Measurements from ENCODE around the gene COPZ2. TPM values are rescaled to one million over a fixed set of nuclear protein-coding genes. Genes with fewer than 3 reads are reported as not detected.
"Not testable (repeated sequence)": the region's sequence is repeated elsewhere in the genome, so short reads cannot be mapped to it uniquely, and the experiment has no call there.

Gene COPZ2
- total RNA-seq, 2 experiments from 2014 or later, result 4.9 to 6.2 TPM

DNA sequence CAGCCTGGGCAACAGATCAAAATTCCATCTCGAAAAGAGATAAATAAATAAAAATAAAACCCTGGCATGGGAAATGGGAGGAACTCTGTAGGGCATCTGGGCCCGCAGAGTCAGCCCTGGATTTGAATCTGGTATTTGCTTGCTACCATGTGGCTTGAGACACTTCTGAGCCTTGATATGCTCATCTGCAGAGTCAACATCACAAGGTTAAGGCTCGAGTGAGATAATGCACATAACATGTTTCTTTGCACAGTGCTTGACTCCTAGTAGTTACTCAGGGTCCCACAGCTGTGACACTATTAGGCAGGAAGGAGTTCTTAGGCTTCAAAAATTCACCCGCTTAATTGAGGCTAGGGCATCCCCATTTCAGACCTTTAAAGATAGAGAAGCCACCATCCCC is 45.4 kb downstream of the COPZ2 start:
- ChIA-PET POLR2A (no interaction called here), CTCF (no interaction called here)
- H3K4me3 Mint-ChIP-seq, result no peak overlapping the region
- no peak overlapping the region for H3K27ac Mint-ChIP-seq
- intact Hi-C loops (cut with micrococcal nuclease), result no loop called here
- no peak for DNase-seq
- H3K9me3 Mint-ChIP-seq, result no peaks in the 10 kb centered on the region
- peaks cover 2% of the 10 kb centered on the region for H3K4me1 Mint-ChIP-seq (ENCODE audit: low read depth)
- no peaks in the 10 kb centered on the region for H3K36me3 Mint-ChIP-seq
- peaks cover 3% of the 10 kb centered on the region for H3K27me3 Mint-ChIP-seq

DNA sequence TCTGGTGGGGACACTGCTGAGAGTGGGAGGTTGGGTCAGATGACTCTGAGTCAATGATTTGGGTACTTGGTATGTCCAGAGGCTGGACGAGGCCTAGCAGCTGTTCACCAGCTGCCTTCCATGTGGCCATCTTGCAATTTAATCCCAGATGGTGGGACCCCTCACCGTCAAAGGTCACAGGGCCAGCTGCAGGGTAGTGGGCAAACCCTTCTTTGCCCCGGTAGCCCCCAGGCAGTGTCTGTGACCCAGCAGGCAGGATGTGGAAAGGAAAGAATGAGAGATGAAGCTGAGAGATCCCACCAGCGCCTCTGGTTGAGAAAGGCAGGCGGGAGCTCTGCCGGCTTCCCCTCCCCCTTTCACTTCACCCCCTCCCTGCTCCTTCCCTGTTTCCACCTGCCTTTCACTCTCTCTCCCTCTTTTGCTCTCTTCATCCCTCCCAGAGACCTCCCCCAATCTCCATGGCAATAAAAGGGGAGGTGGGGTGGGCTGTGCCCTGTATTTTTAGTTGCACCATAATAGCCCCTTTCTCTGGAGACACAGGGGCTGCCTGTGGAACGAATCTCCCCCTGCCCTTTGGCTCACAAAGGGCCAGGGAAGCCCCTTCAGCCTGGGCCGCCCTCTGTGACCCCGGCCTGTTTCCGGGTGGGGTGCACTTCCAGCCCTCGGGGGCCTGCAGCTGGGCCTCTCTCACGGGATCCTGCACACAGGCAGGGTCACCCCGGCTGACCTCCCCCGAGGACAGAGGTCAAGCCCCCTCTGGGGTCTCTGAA is 46.5 kb downstream of the COPZ2 start:
- intact Hi-C loops (cut with micrococcal nuclease), result no loop called here
- CTCF ChIA-PET, result no interaction called here
- Mint-ChIP-seq H3K9me3 (no peaks in the 10 kb centered on the region), H3K36me3 (no peaks in the 10 kb centered on the region), H3K4me1 (ENCODE audit: low read depth) (peaks cover 2% of the 10 kb centered on the region), H3K4me3 (no peak overlapping the region), H3K27me3 (peaks cover 3% of the 10 kb centered on the region), H3K27ac (no peak overlapping the region)
- DNase-seq, result no peak
- POLR2A ChIA-PET, result no interaction called here

DNA sequence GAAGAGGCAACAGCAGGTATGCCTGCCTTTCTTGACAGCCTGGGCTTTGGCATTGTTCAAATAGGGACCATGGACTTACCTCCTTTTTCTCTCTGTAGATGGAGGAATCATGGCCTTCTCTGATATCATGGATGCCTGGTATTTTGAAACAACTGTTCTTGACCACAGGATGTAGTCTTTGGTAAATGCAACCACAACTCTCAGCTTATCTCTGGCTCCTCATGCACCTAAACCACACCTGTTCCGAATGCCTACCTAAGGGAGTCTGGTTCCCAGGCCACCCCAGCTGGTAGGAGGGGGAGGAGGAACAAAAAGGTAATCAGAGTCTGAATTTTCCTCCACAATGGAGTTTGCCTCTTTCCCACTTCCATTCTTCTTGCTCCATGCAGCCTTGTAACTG is 47.9 kb downstream of the COPZ2 start:
- no peak for DNase-seq
- Mint-ChIP-seq H3K27ac (no peak overlapping the region), H3K36me3 (peaks cover 1% of the 10 kb centered on the region), H3K9me3 (no peaks in the 10 kb centered on the region), H3K27me3 (peaks cover 3% of the 10 kb centered on the region), H3K4me3 (no peak overlapping the region), H3K4me1 (ENCODE audit: low read depth) (peaks cover 2% of the 10 kb centered on the region)
- POLR2A ChIA-PET, result no interaction called here
- intact Hi-C loops (cut with micrococcal nuclease), result no loop called here
- CTCF ChIA-PET, result interaction anchor here (0.6 kb wide), 1 partner anchor 123 kb away, joined by 3 read pairs; no protein-coding TSS in a partner anchor

DNA sequence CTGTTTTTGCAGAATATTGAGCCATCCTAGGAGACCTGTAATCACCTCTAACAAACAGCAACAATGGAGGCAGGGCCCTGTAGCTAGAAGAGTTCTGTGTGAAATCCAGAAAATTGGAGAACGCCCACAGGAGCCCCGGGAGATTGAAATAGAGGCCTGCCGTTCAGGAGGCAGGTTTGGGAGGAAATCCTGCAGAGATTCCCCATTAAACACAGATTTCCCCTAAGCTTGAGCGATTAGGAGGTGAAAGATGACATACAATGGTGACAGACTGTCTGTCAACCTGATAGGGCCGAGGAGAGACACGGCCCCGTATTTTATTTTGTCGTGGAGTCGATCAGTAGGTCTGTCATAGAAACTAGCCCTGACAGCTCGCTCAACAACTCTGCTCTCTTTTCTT is 48.4 kb downstream of the COPZ2 start:
- intact Hi-C loops (cut with micrococcal nuclease), result no loop called here
- POLR2A ChIA-PET, result no interaction called here
- Mint-ChIP-seq H3K27ac (no peak overlapping the region), H3K36me3 (peaks cover 1% of the 10 kb centered on the region), H3K9me3 (no peaks in the 10 kb centered on the region), H3K4me3 (no peak overlapping the region), H3K27me3 (peaks cover 1% of the 10 kb centered on the region), H3K4me1 (ENCODE audit: low read depth) (peaks cover 2% of the 10 kb centered on the region)
- CTCF ChIA-PET, result no interaction called here
- no peak for DNase-seq

DNA sequence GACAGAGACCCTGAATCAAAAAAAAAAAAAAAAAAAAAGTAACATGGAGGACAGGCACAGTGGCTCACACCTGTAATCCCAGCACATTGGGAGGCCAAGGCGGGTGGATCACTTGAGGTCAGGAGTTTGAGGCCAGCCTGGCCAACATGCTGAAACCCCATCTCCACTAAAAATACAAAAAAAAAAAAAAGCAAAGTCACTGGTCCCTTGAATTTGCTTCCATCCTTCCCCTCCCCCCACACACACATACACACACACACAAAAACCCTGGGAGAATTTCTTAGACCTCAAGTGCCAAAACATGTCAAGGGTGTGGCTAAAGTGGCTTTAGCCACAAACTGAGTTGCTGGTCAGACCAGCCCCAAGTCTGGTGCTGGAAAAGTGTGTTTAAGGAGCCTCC is 49.2 kb downstream of the COPZ2 start:
- intact Hi-C loops (cut with micrococcal nuclease); H3K4me3 Mint-ChIP-seq; H3K27me3 Mint-ChIP-seq; H3K4me1 Mint-ChIP-seq (ENCODE audit: low read depth); H3K27ac Mint-ChIP-seq; H3K36me3 Mint-ChIP-seq; CTCF ChIA-PET; H3K9me3 Mint-ChIP-seq; DNase-seq; POLR2A ChIA-PET: not testable (repeated sequence)

DNA sequence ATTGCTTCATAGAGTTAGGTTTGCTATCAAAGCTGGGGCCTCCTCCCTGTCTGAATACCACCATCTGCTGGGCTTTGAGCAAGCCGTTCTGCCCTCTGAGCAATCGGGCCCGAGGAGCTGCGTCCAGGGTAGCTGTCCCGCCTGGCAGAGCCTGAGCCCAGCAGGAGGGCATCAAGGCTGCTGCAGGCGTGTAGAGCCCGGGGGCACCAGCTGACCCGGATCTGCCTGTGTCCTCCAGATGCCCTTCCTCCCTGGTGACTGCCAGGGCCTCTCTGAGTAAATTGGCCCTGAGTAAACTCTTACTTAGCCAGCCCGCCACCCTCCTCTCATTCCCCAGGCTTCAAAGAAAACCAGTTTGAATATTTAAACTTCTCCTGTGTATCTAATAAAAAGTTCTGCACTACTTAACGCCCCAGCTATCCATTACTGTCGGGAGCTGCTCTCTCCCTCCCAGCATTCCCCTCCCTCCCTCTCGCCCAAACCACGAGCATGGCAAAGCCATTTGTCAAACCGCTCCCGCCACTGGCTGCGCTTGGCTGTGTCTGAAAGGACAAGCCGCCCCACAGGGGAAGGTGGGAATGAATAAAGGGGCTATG is 50.3 kb downstream of the COPZ2 start:
- ChIA-PET POLR2A (no interaction called here), CTCF (interaction anchor here (0.6 to 1.3 kb wide), 2 partner anchors 9 to 16 kb away, joined by 3 to 7 read pairs; partner anchors contain the start of gene CDK5RAP3)
- no peak for DNase-seq

DNA sequence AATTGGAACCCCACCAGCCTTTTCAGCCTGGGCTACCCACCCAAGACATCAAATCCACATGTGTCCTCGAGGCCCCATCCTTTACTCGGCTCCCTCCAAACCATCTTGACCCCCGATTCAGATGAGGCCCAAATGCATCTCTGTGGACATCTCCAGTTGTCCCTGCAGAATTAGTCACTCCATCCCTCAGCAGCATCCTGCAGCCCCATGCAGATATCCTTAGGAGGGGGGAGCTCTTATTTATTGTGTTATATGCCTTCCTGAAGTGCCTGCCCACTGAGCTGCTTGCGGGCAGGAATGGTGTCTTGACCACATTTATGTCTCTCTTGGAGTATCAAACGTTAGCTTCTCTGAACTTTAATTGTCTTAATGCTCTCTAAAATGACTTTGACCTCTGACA is 51.1 kb downstream of the COPZ2 start:
- CTCF ChIA-PET, result interaction anchor here (0.6 to 1.3 kb wide), 2 partner anchors 8 to 15 kb away, joined by 3 to 7 read pairs; partner anchors contain the start of gene CDK5RAP3
- no peak for DNase-seq

More for the DNA sequence above, 50.3 kb downstream of the COPZ2 start:
- Mint-ChIP-seq H3K9me3 (no peaks in the 10 kb centered on the region), H3K27me3 (peaks cover under 1% of the 10 kb centered on the region), H3K4me3 (no peak overlapping the region), H3K4me1 (ENCODE audit: low read depth) (peaks cover 2% of the 10 kb centered on the region), H3K36me3 (peaks cover 7% of the 10 kb centered on the region), H3K27ac (no peak overlapping the region)
- intact Hi-C loops (cut with micrococcal nuclease), result no loop called here

DNA sequence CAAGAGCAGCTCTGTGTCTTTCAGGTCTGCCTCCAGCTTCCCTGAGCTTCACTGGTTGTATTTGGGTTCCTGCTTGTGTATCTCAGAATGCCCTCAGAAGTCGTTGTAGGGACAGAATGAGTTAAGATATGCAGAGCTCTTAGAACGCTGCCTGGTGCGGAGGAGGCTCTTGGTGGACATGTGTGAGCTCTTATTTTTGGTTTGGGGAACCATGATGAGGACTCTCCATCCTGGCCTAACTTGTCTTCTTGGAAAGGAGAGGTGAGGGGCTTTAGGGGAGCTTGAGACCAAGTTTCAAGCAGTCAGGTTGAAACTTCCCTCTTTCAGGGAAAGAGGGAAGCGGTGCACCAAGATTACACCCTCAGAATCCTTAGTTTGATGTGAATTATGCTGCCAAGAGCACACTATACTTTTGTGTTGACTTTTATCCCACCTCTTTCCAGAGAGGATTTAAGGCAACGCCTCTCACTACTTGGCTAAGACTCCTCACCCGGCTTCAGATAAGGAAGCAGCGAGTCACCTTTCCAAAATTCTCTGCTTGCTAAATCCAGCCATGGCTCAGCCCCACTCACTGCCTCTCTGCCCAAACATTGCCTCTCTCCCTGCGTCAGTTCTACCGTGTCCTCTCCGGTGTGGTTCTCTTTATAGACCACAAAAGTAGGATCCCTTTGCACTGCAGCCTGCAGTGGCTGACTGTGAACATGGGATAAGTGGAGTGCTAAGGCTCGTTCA is 53.9 kb downstream of the COPZ2 start:
- ChIA-PET CTCF (interaction anchor here (2.8 kb wide), 1 partner anchor 13 kb away, joined by 11 read pairs; the partner anchor contains the start of gene CDK5RAP3), POLR2A (no interaction called here)
- H3K36me3 Mint-ChIP-seq, result peaks cover 23% of the 10 kb centered on the region
- H3K9me3 Mint-ChIP-seq, result no peaks in the 10 kb centered on the region
- H3K27ac Mint-ChIP-seq, result no peak overlapping the region
- H3K4me3 Mint-ChIP-seq, result no peak overlapping the region
- H3K27me3 Mint-ChIP-seq, result no peaks in the 10 kb centered on the region
- intact Hi-C loops (cut with micrococcal nuclease), result no loop called here
- H3K4me1 Mint-ChIP-seq (ENCODE audit: low read depth), result no peaks in the 10 kb centered on the region
- no peak for DNase-seq

More for the DNA sequence above, 51.1 kb downstream of the COPZ2 start:
- peaks cover 10% of the 10 kb centered on the region for H3K36me3 Mint-ChIP-seq
- no peak overlapping the region for H3K27ac Mint-ChIP-seq
- peaks cover 2% of the 10 kb centered on the region for H3K4me1 Mint-ChIP-seq (ENCODE audit: low read depth)
- POLR2A ChIA-PET, result no interaction called here
- H3K9me3 Mint-ChIP-seq, result no peaks in the 10 kb centered on the region
- intact Hi-C loops (cut with micrococcal nuclease), result no loop called here
- no peak overlapping the region for H3K4me3 Mint-ChIP-seq
- H3K27me3 Mint-ChIP-seq, result no peaks in the 10 kb centered on the region

DNA sequence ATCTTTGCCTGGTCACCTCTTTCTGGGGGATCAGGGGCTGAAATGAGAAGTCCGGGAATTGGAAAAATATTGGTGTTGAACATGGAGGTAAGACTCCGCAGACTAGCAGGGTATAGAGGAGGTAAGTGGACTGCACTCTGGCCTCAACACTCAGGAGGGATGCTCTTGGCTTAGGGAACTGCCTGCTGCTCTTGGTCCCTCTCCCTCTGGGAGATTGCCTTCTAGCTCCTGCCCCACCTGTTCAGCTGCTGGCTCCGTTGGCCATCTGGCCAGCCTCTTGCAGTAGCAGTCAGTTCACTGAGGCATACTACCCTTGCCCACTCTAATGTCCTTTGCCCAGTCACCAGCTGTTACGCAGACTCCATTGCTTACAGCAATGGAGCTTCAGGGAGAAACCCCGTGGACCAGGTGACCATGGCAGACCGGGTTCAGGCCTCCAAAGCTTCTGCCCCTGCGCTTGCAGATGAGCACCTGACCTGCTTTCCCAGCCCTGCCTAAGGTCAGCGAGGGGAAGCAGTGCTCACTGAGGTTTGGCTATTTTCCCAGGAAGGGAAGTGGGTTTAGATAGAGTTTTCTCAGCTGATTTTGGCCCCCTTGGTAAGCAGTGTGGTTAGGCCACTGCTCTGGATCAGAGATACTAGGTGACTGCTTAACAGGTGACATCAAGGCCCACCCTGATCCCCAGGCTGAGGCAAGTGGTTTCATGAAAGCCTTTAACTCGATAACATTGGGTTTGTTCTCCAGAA is 54.8 kb downstream of the COPZ2 start:
- intact Hi-C loops (cut with micrococcal nuclease), result no loop called here
- CTCF ChIA-PET, result interaction anchor here (2.8 kb wide), 1 partner anchor 12 kb away, joined by 11 read pairs; the partner anchor contains the start of gene CDK5RAP3
- H3K4me1 Mint-ChIP-seq (ENCODE audit: low read depth), result no peaks in the 10 kb centered on the region
- H3K4me3 Mint-ChIP-seq, result no peak overlapping the region
- peaks cover 27% of the 10 kb centered on the region for H3K36me3 Mint-ChIP-seq
- no peaks in the 10 kb centered on the region for H3K9me3 Mint-ChIP-seq
- H3K27ac Mint-ChIP-seq, result no peak overlapping the region
- H3K27me3 Mint-ChIP-seq, result no peaks in the 10 kb centered on the region
- no peak for DNase-seq
- POLR2A ChIA-PET, result interaction anchor here (0.5 to 0.6 kb wide), 2 partner anchors 25 to 37 kb away, joined by 3 to 4 read pairs; no protein-coding TSS in a partner anchor

DNA sequence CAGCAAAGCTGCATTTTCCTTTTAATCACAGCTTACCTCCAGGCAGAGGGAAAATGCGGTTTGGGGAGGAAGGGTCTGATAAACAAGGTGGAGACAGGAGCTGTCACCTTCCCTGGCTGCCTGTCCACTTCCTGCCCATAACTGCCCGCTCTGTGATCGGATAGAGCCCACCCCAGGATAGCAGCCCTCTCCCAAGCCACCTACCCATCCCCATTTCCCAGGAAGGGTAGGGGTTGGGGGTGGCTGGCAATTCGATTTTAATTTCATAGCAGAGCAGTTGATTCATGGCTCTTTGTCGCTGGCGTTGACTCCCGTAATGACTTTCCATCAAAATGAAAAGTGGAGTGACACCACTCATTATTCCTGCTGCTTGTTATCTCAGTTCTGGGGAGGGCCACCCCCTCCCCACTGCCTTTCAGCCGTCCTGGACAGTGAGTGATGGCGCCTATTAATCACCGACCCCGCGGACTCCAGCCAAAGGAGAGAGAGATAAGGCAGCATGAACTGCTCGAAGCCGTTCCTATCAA is 55.4 kb downstream of the COPZ2 start:
- no peaks in the 10 kb centered on the region for H3K27me3 Mint-ChIP-seq
- no peaks in the 10 kb centered on the region for H3K9me3 Mint-ChIP-seq
- DNase-seq, result no peak
- no peak overlapping the region for H3K4me3 Mint-ChIP-seq
- CTCF ChIA-PET, result interaction anchor here (0.6 to 2.8 kb wide), 2 partner anchors 12 to 265 kb away, joined by 3 to 11 read pairs; partner anchors contain the start of gene CDK5RAP3
- intact Hi-C loops (cut with micrococcal nuclease), result no loop called here
- H3K27ac Mint-ChIP-seq, result no peak overlapping the region
- no peaks in the 10 kb centered on the region for H3K4me1 Mint-ChIP-seq (ENCODE audit: low read depth)
- POLR2A ChIA-PET, result interaction anchor here (0.5 kb wide), 1 partner anchor 37 kb away, joined by 3 read pairs; no protein-coding TSS in a partner anchor
- peaks cover 32% of the 10 kb centered on the region for H3K36me3 Mint-ChIP-seq

DNA sequence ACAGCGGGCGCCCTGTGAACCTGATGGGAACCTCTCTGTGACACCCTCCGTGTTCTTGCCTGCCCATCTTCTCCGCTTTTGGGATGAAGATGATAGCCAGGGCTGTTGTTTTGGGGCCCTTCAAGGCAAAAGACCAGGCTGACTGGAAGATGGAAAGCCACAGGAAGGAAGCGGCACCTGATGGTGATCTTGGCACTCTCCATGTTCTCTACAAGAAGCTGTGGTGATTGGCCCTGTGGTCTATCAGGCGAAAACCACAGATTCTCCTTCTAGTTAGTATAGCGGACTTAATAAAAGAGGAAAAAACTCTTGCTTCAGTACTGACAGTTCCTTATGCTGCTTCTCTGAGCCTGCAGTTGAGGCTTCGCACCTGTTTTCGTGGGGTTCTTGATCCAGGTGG is 56.1 kb downstream of the COPZ2 start:
- ChIA-PET CTCF (interaction anchor here (0.6 to 2.8 kb wide), 3 partner anchors 11 to 264 kb away, joined by 3 to 11 read pairs (median 4); partner anchors contain the start of gene CDK5RAP3), POLR2A (interaction anchor here (0.6 kb wide), 1 partner anchor 9 kb away, joined by 6 read pairs; no protein-coding TSS in a partner anchor)
- intact Hi-C loops (cut with micrococcal nuclease), result no loop called here
- Mint-ChIP-seq H3K9me3 (no peaks in the 10 kb centered on the region), H3K27ac (no peak overlapping the region), H3K27me3 (no peaks in the 10 kb centered on the region), H3K36me3 (peaks cover 36% of the 10 kb centered on the region), H3K4me3 (no peak overlapping the region), H3K4me1 (ENCODE audit: low read depth) (no peaks in the 10 kb centered on the region)
- DNase-seq, result no peak
